Measurements from ENCODE around the gene KCNJ18.
"Not testable (repeated sequence)": the region's sequence is repeated elsewhere in the genome, so short reads cannot be mapped to it uniquely, and the experiment has no call there.

Gene KCNJ18

GRCh38 chr17:21677126-21677910, 15.0 kb upstream of the KCNJ18 start:
- no peaks in the 10 kb centered on the region for H3K4me1 Mint-ChIP-seq
- no peak overlapping the region for H3K27ac Mint-ChIP-seq
- no peak for DNase-seq
- ATAC-seq, result no peak
- H3K36me3 Mint-ChIP-seq (ENCODE audit: low read depth), result no peaks in the 10 kb centered on the region
- H3K27me3 Mint-ChIP-seq, result no peaks in the 10 kb centered on the region
- no peak overlapping the region for H3K4me3 Mint-ChIP-seq
- H3K9me3 Mint-ChIP-seq, result peaks cover 13% of the 10 kb centered on the region

- H3K27ac Mint-ChIP-seq, result no peak overlapping the region
- no peaks in the 10 kb centered on the region for H3K4me1 Mint-ChIP-seq
- H3K9me3 Mint-ChIP-seq, result peaks cover 13% of the 10 kb centered on the region
- H3K36me3 Mint-ChIP-seq (ENCODE audit: low read depth), result no peaks in the 10 kb centered on the region
- no peaks in the 10 kb centered on the region for H3K27me3 Mint-ChIP-seq
- no peak for DNase-seq
- ATAC-seq, result no peak
- H3K4me3 Mint-ChIP-seq, result no peak overlapping the region
These were observed 14.4 kb upstream of the KCNJ18 start for GRCh38 chr17:21677911-21678310.

- ATAC-seq, result no peak
- Mint-ChIP-seq H3K4me3 (no peak overlapping the region), H3K9me3 (peaks cover 8% of the 10 kb centered on the region), H3K27me3 (no peaks in the 10 kb centered on the region), H3K4me1 (no peaks in the 10 kb centered on the region), H3K27ac (no peak overlapping the region), H3K36me3 (ENCODE audit: low read depth) (no peaks in the 10 kb centered on the region)
- no peak for DNase-seq
These were observed 13.8 kb upstream of the KCNJ18 start for GRCh38 chr17:21678393-21679081.

- H3K27me3 Mint-ChIP-seq, result no peaks in the 10 kb centered on the region
- DNase-seq, result no peak
- no peaks in the 10 kb centered on the region for H3K4me1 Mint-ChIP-seq
- H3K27ac Mint-ChIP-seq, result no peak overlapping the region
- no peak for ATAC-seq
- no peaks in the 10 kb centered on the region for H3K36me3 Mint-ChIP-seq (ENCODE audit: low read depth)
- H3K4me3 Mint-ChIP-seq, result no peak overlapping the region
- peaks cover 7% of the 10 kb centered on the region for H3K9me3 Mint-ChIP-seq
These were observed 12.8 kb upstream of the KCNJ18 start for GRCh38 chr17:21679256-21680146.

GRCh38 chr17:21680366-21680765, 12.0 kb upstream of the KCNJ18 start:
- no peaks in the 10 kb centered on the region for H3K4me1 Mint-ChIP-seq
- no peaks in the 10 kb centered on the region for H3K27me3 Mint-ChIP-seq
- H3K27ac Mint-ChIP-seq, result no peak overlapping the region
- no peak overlapping the region for H3K4me3 Mint-ChIP-seq
- ATAC-seq (no peak), DNase-seq (no peak)
- H3K9me3 Mint-ChIP-seq, result peaks cover 7% of the 10 kb centered on the region
- no peaks in the 10 kb centered on the region for H3K36me3 Mint-ChIP-seq (ENCODE audit: low read depth)

- not testable (repeated sequence) for H3K4me1 Mint-ChIP-seq; H3K4me3 Mint-ChIP-seq; H3K9me3 Mint-ChIP-seq; DNase-seq; ATAC-seq; H3K27me3 Mint-ChIP-seq; H3K36me3 Mint-ChIP-seq (ENCODE audit: low read depth); H3K27ac Mint-ChIP-seq
These were observed 11.4 kb upstream of the KCNJ18 start for GRCh38 chr17:21680850-21681351.

- not testable (repeated sequence) for ATAC-seq; H3K36me3 Mint-ChIP-seq (ENCODE audit: low read depth); H3K4me1 Mint-ChIP-seq
These were observed 10.7 kb upstream of the KCNJ18 start for GRCh38 chr17:21681576-21681975.

GRCh38 chr17:21682130-21682529, 10.2 kb upstream of the KCNJ18 start:
- ATAC-seq; DNase-seq; H3K4me3 Mint-ChIP-seq; H3K36me3 Mint-ChIP-seq (ENCODE audit: low read depth); H3K4me1 Mint-ChIP-seq; H3K9me3 Mint-ChIP-seq; H3K27me3 Mint-ChIP-seq; H3K27ac Mint-ChIP-seq: not testable (repeated sequence)

More at GRCh38 chr17:21681576-21681975, 10.7 kb upstream of the KCNJ18 start:
- not testable (repeated sequence) for H3K27me3 Mint-ChIP-seq, DNase-seq, H3K4me3 Mint-ChIP-seq, H3K27ac Mint-ChIP-seq, H3K9me3 Mint-ChIP-seq

GRCh38 chr17:21683142-21683712, 9.1 kb upstream of the KCNJ18 start:
- not testable (repeated sequence) for H3K27ac Mint-ChIP-seq; H3K27me3 Mint-ChIP-seq; H3K9me3 Mint-ChIP-seq; H3K4me1 Mint-ChIP-seq; H3K4me3 Mint-ChIP-seq; H3K36me3 Mint-ChIP-seq (ENCODE audit: low read depth); ATAC-seq; DNase-seq

GRCh38 chr17:21683897-21684296, 8.4 kb upstream of the KCNJ18 start:
- DNase-seq; H3K27ac Mint-ChIP-seq; ATAC-seq; H3K9me3 Mint-ChIP-seq; H3K36me3 Mint-ChIP-seq (ENCODE audit: low read depth); H3K4me3 Mint-ChIP-seq; H3K27me3 Mint-ChIP-seq; H3K4me1 Mint-ChIP-seq: not testable (repeated sequence)

- not testable (repeated sequence) for H3K36me3 Mint-ChIP-seq (ENCODE audit: low read depth); H3K4me3 Mint-ChIP-seq; H3K27ac Mint-ChIP-seq; H3K4me1 Mint-ChIP-seq; DNase-seq; H3K27me3 Mint-ChIP-seq; ATAC-seq; H3K9me3 Mint-ChIP-seq
These were observed 7.9 kb upstream of the KCNJ18 start for GRCh38 chr17:21684384-21684783.

GRCh38 chr17:21685061-21685795, 7.1 kb upstream of the KCNJ18 start:
- not testable (repeated sequence) for H3K4me1 Mint-ChIP-seq, H3K27ac Mint-ChIP-seq

GRCh38 chr17:21686165-21687015, 5.9 kb upstream of the KCNJ18 start:
- Mint-ChIP-seq H3K36me3 (ENCODE audit: low read depth) (no peaks in the 10 kb centered on the region), H3K4me3 (no peak overlapping the region), H3K27me3 (no peaks in the 10 kb centered on the region), H3K9me3 (no peaks in the 10 kb centered on the region), H3K27ac (no peak overlapping the region), H3K4me1 (no peaks in the 10 kb centered on the region)
- no peak for DNase-seq
- ATAC-seq, result no peak

More at GRCh38 chr17:21685061-21685795, 7.1 kb upstream of the KCNJ18 start:
- H3K36me3 Mint-ChIP-seq (ENCODE audit: low read depth); ATAC-seq; H3K9me3 Mint-ChIP-seq; H3K27me3 Mint-ChIP-seq; H3K4me3 Mint-ChIP-seq; DNase-seq: not testable (repeated sequence)

All from activated naive CD8-positive, alpha-beta T cell treated with anti-CD3 and anti-CD28 coated beads, Interleukin-2, amount 50 U/mL, for 24 hours (primary cell).